GM13977 (cell line): ENCODE measurements around the gene TMEM132C.

Experiments
- DNase-seq: peaks from one replicate; pipeline ENCODE4 v3.0.0; 2012; ENCODE audit warnings: low spot score
- in situ Hi-C: fragments of 300-500 bp; cut with MboI; formaldehyde crosslinking; loops from one replicate; pipeline ENCODE4 v1.12.0; 2022; ENCODE audit warnings: low sequenced_read_pairs, low pct_unique_long_range_greater_than_20kb, mixed read lengths, inconsistent platforms; ENCODE audit not compliant: unreplicated experiment
- TF ChIP-seq, protein P1 (sequence below): IDR thresholded peaks from 2 replicates; pipeline ENCODE4 v1.5.1; 2012; ENCODE audit warnings: mild to moderate bottlenecking, control low read depth; ENCODE audit not compliant: insufficient read depth; ENCODE audit errors: extremely low read depth, missing control alignments

TMEM132C gene

DNA sequence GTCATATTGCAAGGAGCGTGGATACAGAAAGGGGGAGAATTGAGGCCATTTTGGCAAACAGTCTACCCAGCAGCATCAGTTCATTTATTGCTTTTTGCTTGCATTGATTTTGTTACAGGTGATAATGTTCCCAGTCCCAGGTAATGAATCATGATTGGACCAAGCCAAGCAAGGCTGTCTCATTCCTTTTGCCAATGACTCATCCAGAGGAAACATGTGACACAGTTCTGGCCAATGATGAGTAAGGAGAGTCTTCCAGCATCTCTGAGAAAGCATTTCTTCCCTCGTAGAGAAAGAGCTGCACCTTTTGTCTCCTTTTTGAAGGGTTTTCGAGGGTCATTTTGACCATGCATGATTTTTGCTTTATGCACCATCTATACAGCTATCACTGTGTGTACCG, 488.6 kb downstream of the TMEM132C start:
- in situ Hi-C loops, result no loop called here
- DNase-seq, result no peak
- TF ChIP-seq, protein P1, sequence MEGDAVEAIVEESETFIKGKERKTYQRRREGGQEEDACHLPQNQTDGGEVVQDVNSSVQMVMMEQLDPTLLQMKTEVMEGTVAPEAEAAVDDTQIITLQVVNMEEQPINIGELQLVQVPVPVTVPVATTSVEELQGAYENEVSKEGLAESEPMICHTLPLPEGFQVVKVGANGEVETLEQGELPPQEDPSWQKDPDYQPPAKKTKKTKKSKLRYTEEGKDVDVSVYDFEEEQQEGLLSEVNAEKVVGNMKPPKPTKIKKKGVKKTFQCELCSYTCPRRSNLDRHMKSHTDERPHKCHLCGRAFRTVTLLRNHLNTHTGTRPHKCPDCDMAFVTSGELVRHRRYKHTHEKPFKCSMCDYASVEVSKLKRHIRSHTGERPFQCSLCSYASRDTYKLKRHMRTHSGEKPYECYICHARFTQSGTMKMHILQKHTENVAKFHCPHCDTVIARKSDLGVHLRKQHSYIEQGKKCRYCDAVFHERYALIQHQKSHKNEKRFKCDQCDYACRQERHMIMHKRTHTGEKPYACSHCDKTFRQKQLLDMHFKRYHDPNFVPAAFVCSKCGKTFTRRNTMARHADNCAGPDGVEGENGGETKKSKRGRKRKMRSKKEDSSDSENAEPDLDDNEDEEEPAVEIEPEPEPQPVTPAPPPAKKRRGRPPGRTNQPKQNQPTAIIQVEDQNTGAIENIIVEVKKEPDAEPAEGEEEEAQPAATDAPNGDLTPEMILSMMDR, result no peak
